B cell (primary cell): Measurements from ENCODE around the gene NKAPL. TPM values are rescaled to one million over a fixed set of nuclear protein-coding genes. Genes with fewer than 3 reads are reported as not detected.

Experiments
- ATAC-seq: fragments of 200-7000 bp; cut with Tn5 transposase; one replicate; pipeline ENCODE4 v1.10.0; 2021; ENCODE audit warnings: low read depth, mild to moderate bottlenecking, moderate number of reproducible peaks, moderate library complexity
- CTCF ChIA-PET: fragments of 350-600 bp; sonication (Branson Sonifier 250); formaldehyde crosslinking; loops from one replicate; lab custom pipeline; 2021; ENCODE audit warnings: antibody characterized with exemption, inconsistent platforms; lab: Charles Lee
- POLR2A ChIA-PET: fragments of 350-600 bp; sonication (Branson Sonifier 250); formaldehyde crosslinking; loops from one replicate; lab custom pipeline; 2021; ENCODE audit warnings: antibody characterized with exemption; lab: Charles Lee
- DNase-seq: peaks from one replicate; pipeline ENCODE4 v3.0.0; 2013
- H2AFZ ChIP-seq: 2 replicates; pipeline ENCODE4 v1.6.1; 2012; ENCODE audit warnings: mild to moderate bottlenecking, low read depth, low read length; ENCODE audit not compliant: insufficient read depth, poor library complexity, severe bottlenecking
- H3K27ac ChIP-seq, 2 donors: 1 replicate in 1 of 2; 2 replicates in 1 of 2; pipeline ENCODE4 v1.5.1; 2012 to 2013; ENCODE audit warnings: low read length in 2 of 2, mild to moderate bottlenecking in 2 of 2, moderate library complexity in 1 of 2
- H3K27me3 ChIP-seq, 4 experiments: fragments of 200-600 bp in 1 of 4; sonication (generic) in 1 of 4; replicated peaks in 1 of 4; 1 replicate in 2 of 4; 2 replicates in 2 of 4; pipeline versions ENCODE4 v1.6.1 to v1.7.0; 2013 to 2016; ENCODE audit warnings: low read length in 3 of 4, mild to moderate bottlenecking in 2 of 4, mixed read lengths in 1 of 4, moderate library complexity in 1 of 4; ENCODE audit not compliant: insufficient read depth in 4 of 4, control insufficient read depth in 3 of 4; ENCODE audit errors: control extremely low read depth in 1 of 4
- H3K36me3 ChIP-seq, 2 experiments: replicated peaks in 1 of 2; 1 replicate in 1 of 2; 2 replicates in 1 of 2; pipeline versions ENCODE4 v1.6.1 to v1.7.1; 2013; ENCODE audit warnings: low read length in 1 of 2; ENCODE audit not compliant: insufficient read depth in 2 of 2, control insufficient read depth in 1 of 2; ENCODE audit errors: control extremely low read depth in 1 of 2, extremely low read depth in 1 of 2
- H3K4me1 ChIP-seq, 2 donors: fragments of 200-600 bp in 1 of 2; sonication (generic) in 1 of 2; 1 replicate in 1 of 2; 2 replicates in 1 of 2; pipeline versions ENCODE4 v1.5.1 to v1.6.1; 2013 to 2017; ENCODE audit warnings: low read length in 2 of 2; ENCODE audit not compliant: control insufficient read depth in 2 of 2, insufficient read depth in 2 of 2
- H3K4me2 ChIP-seq: replicated peaks from 2 replicates; pipeline ENCODE3; 2012; ENCODE audit warnings: mild to moderate bottlenecking, low read depth, low read length; ENCODE audit not compliant: poor library complexity, severe bottlenecking
- H3K4me3 ChIP-seq, 5 experiments: fragments of 200-600 bp in 1 of 5; sonication (generic) in 1 of 5; 1 replicate in 3 of 5; 2 replicates in 2 of 5; pipeline versions ENCODE4 v1.5.1 to v1.7.0; 2011 to 2016; ENCODE audit warnings: low read length in 4 of 5, mild to moderate bottlenecking in 4 of 5, low read depth in 2 of 5, control low read depth in 1 of 5, moderate library complexity in 1 of 5; ENCODE audit not compliant: insufficient read depth in 1 of 5; ENCODE audit errors: control extremely low read depth in 1 of 5, extremely low read depth in 1 of 5
- H3K79me2 ChIP-seq: fragments of 200-600 bp; sonication (generic); one replicate; pipeline ENCODE4 v1.6.0; 2016; ENCODE audit warnings: low read length; ENCODE audit not compliant: control insufficient read depth, insufficient read depth
- H3K9ac ChIP-seq: fragments of 200-600 bp; sonication (generic); 2 replicates; pipeline ENCODE4 v1.6.1; 2017; ENCODE audit warnings: mild to moderate bottlenecking, low read length, moderate library complexity
- H3K9me3 ChIP-seq, 3 donors: one replicate each; pipeline versions ENCODE4 v1.6.1 to v1.7.1; 2013; ENCODE audit warnings: low read length in 2 of 3; ENCODE audit not compliant: control insufficient read depth in 2 of 3, insufficient read depth in 1 of 3; ENCODE audit errors: control extremely low read depth in 1 of 3
- H4K20me1 ChIP-seq: 2 replicates; pipeline ENCODE4 v1.6.0; 2012; ENCODE audit warnings: mild to moderate bottlenecking, low read length; ENCODE audit not compliant: insufficient read depth, control insufficient read depth, poor library complexity, severe bottlenecking
- H3K27ac Mint-ChIP-seq: one replicate; pipeline ENCODE4 v1.8.0; 2021; ENCODE audit warnings: mixed read lengths
- H3K27me3 Mint-ChIP-seq: one replicate; pipeline ENCODE4 v1.8.0; 2021; ENCODE audit warnings: mixed read lengths
- H3K4me1 Mint-ChIP-seq: one replicate; pipeline ENCODE4 v1.8.0; 2021; ENCODE audit warnings: mixed read lengths
- H3K4me3 Mint-ChIP-seq: one replicate; pipeline ENCODE4 v1.8.0; 2021; ENCODE audit warnings: mixed read lengths
- H3K9me3 Mint-ChIP-seq: one replicate; pipeline ENCODE4 v1.8.0; 2022; ENCODE audit warnings: mixed read lengths; ENCODE audit not compliant: insufficient read depth
- EZH2 ChIP-seq: IDR thresholded peaks from 2 replicates; pipeline ENCODE4 v1.6.1; 2012; ENCODE audit warnings: borderline replicate concordance, low read depth, mild to moderate bottlenecking, moderate library complexity, low read length; ENCODE audit not compliant: insufficient read depth, poor library complexity, severe bottlenecking
- WGBS: methylation state at CpG from one replicate; pipeline ENCODE4 v1.1.5; 2013; ENCODE audit warnings: missing lambda C conversion rate; ENCODE audit not compliant: insufficient coverage; 5-methylcytosine and 5-hydroxymethylcytosine counted together
- intact Hi-C: fragments of 100-400 bp; cut with micrococcal nuclease; formaldehyde crosslinking; loops from one replicate; pipeline ENCODE4 v1.10.0; 2022
- polyA plus RNA-seq: library from polyadenylated mRNA; depleted of rRNA; stranded (reverse); fragments of >200 nt; gene quantifications from 2 replicates; pipeline ENCODE4 v1.2.3, GENCODE V29; 2012
- total RNA-seq, 2 donors: library from RNA; stranded (reverse); fragments of 120-200 nt in 1 of 2; gene quantifications; 1 replicate in 1 of 2; 2 replicates in 1 of 2; pipeline versions ENCODE4 v1.2.3 to v1.2.4, GENCODE V29; 2013 to 2022
- TF ChIP-seq, protein P1 (sequence below): fragments of 200-600 bp; IDR thresholded peaks from one replicate; pipeline ENCODE4 v1.8.0; 2022; ENCODE audit warnings: antibody characterized with exemption, mild to moderate bottlenecking

Gene NKAPL
- total and polyA plus RNA-seq, 2 donors (not counting 1 experiment from before 2014, with no cell fraction given), result 0.52 TPM; not detected in 1

DNA sequence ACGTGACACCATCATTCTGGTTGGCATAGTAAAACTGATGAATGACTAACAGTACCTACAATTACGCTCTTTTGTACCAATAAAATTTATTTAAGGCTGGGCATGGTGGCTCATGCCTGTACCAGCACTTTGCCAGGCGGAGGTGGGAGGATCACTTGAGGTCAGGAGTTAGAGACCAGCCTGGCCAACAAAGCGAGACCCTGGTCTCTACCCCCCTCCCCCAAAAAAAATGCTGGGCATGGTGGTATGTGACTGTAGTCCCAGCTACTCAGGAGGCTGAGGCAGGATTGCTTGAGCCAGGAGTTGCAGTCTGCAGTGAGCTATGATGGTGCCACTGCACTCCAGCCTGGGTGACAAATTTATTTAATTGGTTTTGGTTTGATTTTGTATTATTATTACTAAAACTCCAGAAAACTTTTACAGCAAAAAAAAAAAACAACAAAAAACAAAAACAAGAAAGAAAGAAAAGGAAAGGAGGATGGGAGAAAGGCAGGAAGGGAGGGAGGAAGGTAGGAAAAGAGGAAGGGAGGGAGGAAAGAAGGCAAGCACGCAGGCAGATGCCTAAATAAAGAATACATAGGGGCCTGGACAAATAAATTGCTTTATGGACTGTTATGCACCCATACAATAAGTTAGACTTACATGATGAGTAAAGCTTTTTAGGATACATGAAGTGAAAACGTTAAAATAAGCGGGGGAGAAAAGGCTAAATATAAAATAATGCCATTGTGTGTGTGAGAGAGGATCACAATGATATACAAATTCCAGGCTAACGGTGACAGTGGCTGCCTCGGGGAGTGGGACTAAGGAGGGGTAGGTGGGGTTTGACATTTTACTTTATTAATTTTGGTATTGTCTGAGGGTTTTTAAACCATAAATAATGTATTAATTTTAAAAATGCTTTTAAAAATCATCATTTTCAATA lies 34.7 kb upstream of the NKAPL start:
- DNase-seq, result no peak
- peak overlapping the region; percentile 89 for H3K27ac Mint-ChIP-seq
- no peaks in the 10 kb centered on the region for H3K9me3 Mint-ChIP-seq
- peak overlapping the region; percentile 95 for H3K4me2 ChIP-seq
- H2AFZ ChIP-seq, result peak overlapping the region; percentile 99
- peaks cover 4% of the 10 kb centered on the region for H3K79me2 ChIP-seq
- peaks cover 0 to 2% (median 0%) of the 10 kb centered on the region in 3 donors for H3K9me3 ChIP-seq
- H3K27ac ChIP-seq, result peak overlapping the region in 1 of 2 donors; percentile 75
- ATAC-seq, result no peak
- H3K27me3 ChIP-seq, result peaks cover 0 to 26% (median 12%) of the 10 kb centered on the region in 4 experiments
- TF ChIP-seq, protein P1, sequence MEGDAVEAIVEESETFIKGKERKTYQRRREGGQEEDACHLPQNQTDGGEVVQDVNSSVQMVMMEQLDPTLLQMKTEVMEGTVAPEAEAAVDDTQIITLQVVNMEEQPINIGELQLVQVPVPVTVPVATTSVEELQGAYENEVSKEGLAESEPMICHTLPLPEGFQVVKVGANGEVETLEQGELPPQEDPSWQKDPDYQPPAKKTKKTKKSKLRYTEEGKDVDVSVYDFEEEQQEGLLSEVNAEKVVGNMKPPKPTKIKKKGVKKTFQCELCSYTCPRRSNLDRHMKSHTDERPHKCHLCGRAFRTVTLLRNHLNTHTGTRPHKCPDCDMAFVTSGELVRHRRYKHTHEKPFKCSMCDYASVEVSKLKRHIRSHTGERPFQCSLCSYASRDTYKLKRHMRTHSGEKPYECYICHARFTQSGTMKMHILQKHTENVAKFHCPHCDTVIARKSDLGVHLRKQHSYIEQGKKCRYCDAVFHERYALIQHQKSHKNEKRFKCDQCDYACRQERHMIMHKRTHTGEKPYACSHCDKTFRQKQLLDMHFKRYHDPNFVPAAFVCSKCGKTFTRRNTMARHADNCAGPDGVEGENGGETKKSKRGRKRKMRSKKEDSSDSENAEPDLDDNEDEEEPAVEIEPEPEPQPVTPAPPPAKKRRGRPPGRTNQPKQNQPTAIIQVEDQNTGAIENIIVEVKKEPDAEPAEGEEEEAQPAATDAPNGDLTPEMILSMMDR, result no peak
- no peak for TF ChIP-seq EZH2
- CTCF ChIA-PET, result no interaction called here
- WGBS, result 56% methylated on average over 3 of the region's 9 CpGs
- POLR2A ChIA-PET, result interaction anchor here (0.7 to 0.8 kb wide), 3 partner anchors 82 to 159 kb away, joined by 6 read pairs; no protein-coding TSS in a partner anchor
- peaks cover 2 to 14% of the 10 kb centered on the region in 2 experiments for H3K36me3 ChIP-seq
- peaks cover 23% of the 10 kb centered on the region for H3K27me3 Mint-ChIP-seq
- H3K4me3 Mint-ChIP-seq, result peak overlapping the region; percentile 98
- H3K4me1 ChIP-seq, result peaks cover 10 to 15% of the 10 kb centered on the region in 2 donors
- intact Hi-C loops, result loop anchor here (1.0 to 5.0 kb wide), 4 partner anchors 28 to 102 kb away; partner anchors contain the start of genes ZKSCAN4, ZKSCAN8, ZSCAN16 and ZSCAN26
- H3K4me3 ChIP-seq, result peak overlapping the region; percentile 77 to 90 (median 89)
- peaks cover 22% of the 10 kb centered on the region for H3K4me1 Mint-ChIP-seq
- H3K9ac ChIP-seq, result peak overlapping the region; percentile 95
- no peaks in the 10 kb centered on the region for H4K20me1 ChIP-seq
